GM18526 (cell line): ENCODE measurements around the gene SPRR4.

ENCODE experiments used
- POLR2A ChIP-seq: IDR thresholded peaks from 3 replicates; pipeline ENCODE4 v1.6.1; 2011; ENCODE audit not compliant: insufficient read length; ENCODE audit errors: extremely low read depth

Gene SPRR4

GRCh38 chr1:152986578-152986977 lies 16.1 kb downstream of the SPRR4 start:
- no peak for TF ChIP-seq POLR2A

- TF ChIP-seq POLR2A = no peak
These were observed 22.7 kb downstream of the SPRR4 start for GRCh38 chr1:152993186-152993585.

- no peak for TF ChIP-seq POLR2A
These were observed 25.4 kb downstream of the SPRR4 start for GRCh38 chr1:152995842-152996241.

- TF ChIP-seq POLR2A = no peak
These were observed 26.4 kb downstream of the SPRR4 start for GRCh38 chr1:152996633-152997400.

GRCh38 chr1:152997901-152998300 lies 27.5 kb downstream of the SPRR4 start:
- no peak for TF ChIP-seq POLR2A

- TF ChIP-seq POLR2A = no peak
These were observed 28.0 kb downstream of the SPRR4 start for GRCh38 chr1:152998476-152998875.

GRCh38 chr1:152999818-153000217 lies 29.4 kb downstream of the SPRR4 start:
- no peak for TF ChIP-seq POLR2A

GRCh38 chr1:153000294-153000693 lies 29.8 kb downstream of the SPRR4 start:
- TF ChIP-seq POLR2A = no peak

- no peak for TF ChIP-seq POLR2A
These were observed 30.9 kb downstream of the SPRR4 start, which contains the start of gene SPRR3 for GRCh38 chr1:153001382-153001781. TSS of gene SPRR3 (plus strand) at chr1:153001749. CDS start at chr1:153003021, 1,272 bp downstream.
